PC-9 (cell line): ENCODE data around the gene CDAN1. TPM values are rescaled to one million over a fixed set of nuclear protein-coding genes. Genes with fewer than 3 reads are reported as not detected.

ENCODE experiments used
- BruUV-seq: library from RNA; stranded (reverse); fragments of 400-500 nt; replicated peaks from 2 replicates; lab custom pipeline; 2021; lab: Mats Ljungman, UMichigan
- CTCF ChIA-PET: fragments of 300-600 bp; sonication (Branson Sonifier 250); formaldehyde crosslinking; loops from one replicate; lab custom pipeline; 2022; ENCODE audit warnings: antibody characterized with exemption; lab: Charles Lee
- POLR2A ChIA-PET: fragments of 300-600 bp; sonication (Branson Sonifier 250); formaldehyde crosslinking; loops from one replicate; lab custom pipeline; 2022; ENCODE audit warnings: antibody characterized with exemption; ENCODE audit not compliant: unreplicated experiment; lab: Charles Lee
- DNase-seq, 2 experiments: peaks; one replicate each; pipeline versions ENCODE4 v3.0.0 to v3.0.0-alpha.2; 2015 to 2022; ENCODE audit warnings: mixed read lengths in 1 of 2
- H2AFZ ChIP-seq: fragments of 200-600 bp; sonication (generic); 2 replicates; pipeline ENCODE4 v1.8.1; 2017; ENCODE audit warnings: antibody characterized with exemption
- H3F3A ChIP-seq: fragments of 200-600 bp; sonication (generic); 2 replicates; pipeline ENCODE4 v1.8.1; 2017; ENCODE audit warnings: antibody characterized with exemption, mild to moderate bottlenecking, low read depth; ENCODE audit not compliant: insufficient read depth
- H3K27ac ChIP-seq: fragments of 200-600 bp; sonication (generic); 2 replicates; pipeline ENCODE4 v1.6.1; 2016; ENCODE audit warnings: mixed run types
- H3K27me3 ChIP-seq: fragments of 200-600 bp; sonication (generic); 2 replicates; pipeline ENCODE4 v1.6.1; 2016; ENCODE audit warnings: low read depth, mixed run types; ENCODE audit not compliant: insufficient read depth
- H3K36me3 ChIP-seq: fragments of 200-600 bp; sonication (generic); 2 replicates; pipeline ENCODE4 v1.6.1; 2016; ENCODE audit warnings: low read depth, mixed run types
- H3K4me1 ChIP-seq: fragments of 200-600 bp; sonication (generic); replicated peaks from 2 replicates; pipeline ENCODE4 v1.6.1; 2016; ENCODE audit warnings: mixed run types; ENCODE audit not compliant: insufficient read depth
- H3K4me2 ChIP-seq: fragments of 200-600 bp; sonication (generic); 2 replicates; pipeline ENCODE4 v1.6.1; 2017; ENCODE audit warnings: mixed run types
- H3K4me3 ChIP-seq: fragments of 200-600 bp; sonication (generic); 2 replicates; pipeline ENCODE4 v1.6.1; 2016; ENCODE audit warnings: mixed run types
- H3K79me2 ChIP-seq: fragments of 200-600 bp; sonication (generic); 2 replicates; pipeline ENCODE4 v1.6.1; 2017; ENCODE audit warnings: low read depth, mixed run types
- H3K9me2 ChIP-seq: fragments of 200-600 bp; sonication (generic); 2 replicates; pipeline ENCODE4 v1.8.1; 2017; ENCODE audit warnings: mild to moderate bottlenecking; ENCODE audit not compliant: insufficient read depth
- H3K9me3 ChIP-seq: fragments of 200-600 bp; sonication (generic); 2 replicates; pipeline ENCODE4 v1.8.1; 2016; ENCODE audit warnings: low read depth; ENCODE audit not compliant: insufficient read depth
- H4K20me1 ChIP-seq: fragments of 200-600 bp; sonication (generic); 2 replicates; pipeline ENCODE4 v1.8.1; 2017; ENCODE audit not compliant: insufficient read depth
- CTCF ChIP-seq: fragments of 200-600 bp; sonication (generic); conservative IDR thresholded peaks from 2 replicates; pipeline ENCODE4 v1.6.1; 2017; ENCODE audit warnings: mixed run types, antibody characterized with exemption, mild to moderate bottlenecking, moderate library complexity
- EZH2 ChIP-seq: fragments of 200-600 bp; sonication (generic); IDR thresholded peaks from 2 replicates; pipeline ENCODE4 v1.8.0; 2017; ENCODE audit warnings: antibody characterized with exemption, low read depth
- intact Hi-C: fragments of 100-400 bp; cut with micrococcal nuclease; formaldehyde crosslinking; loops from one replicate; pipeline ENCODE4 v1.10.0; 2022; ENCODE audit not compliant: unreplicated experiment
- total RNA-seq: library from RNA; stranded (reverse); gene quantifications from 2 replicates; pipeline ENCODE4 v1.2.3, GENCODE V29; 2021

Gene CDAN1
- total RNA-seq, 1 experiment from 2014 or later: 23.4 TPM

DNA sequence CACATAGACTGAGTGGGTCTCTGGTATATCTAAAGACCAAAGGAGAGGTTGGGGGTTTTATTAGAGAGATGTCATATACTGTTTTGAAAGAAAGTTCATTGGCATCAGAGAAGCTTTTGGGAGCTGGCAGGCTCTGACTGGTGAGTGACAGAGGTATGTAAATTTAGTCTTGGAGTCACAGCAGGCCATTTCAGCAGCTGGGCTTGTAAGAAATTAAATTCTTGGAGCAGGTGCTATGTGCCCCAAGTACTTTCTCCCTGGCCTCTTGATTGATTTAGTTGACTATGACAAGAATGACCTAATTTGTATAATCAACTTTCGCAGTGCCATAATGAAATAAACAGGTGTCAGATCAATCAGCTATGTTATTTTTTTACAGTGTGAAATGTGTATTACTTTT, 47.8 kb upstream of the CDAN1 start:
- H3K4me2 ChIP-seq: no peak overlapping the region
- CTCF ChIA-PET: interaction anchor here (0.6 kb wide), 1 partner anchor 29 kb away, joined by 7 read pairs; no protein-coding TSS in a partner anchor
- no peaks in the 10 kb centered on the region for H3K27me3 ChIP-seq
- no peaks in the 10 kb centered on the region for H3K4me1 ChIP-seq
- intact Hi-C loops: no loop called here
- no peaks in the 10 kb centered on the region for H3K36me3 ChIP-seq
- BruUV-seq: no TSS peak
- no peaks in the 10 kb centered on the region for H3K79me2 ChIP-seq
- no peaks in the 10 kb centered on the region for H3F3A ChIP-seq
- H4K20me1 ChIP-seq: no peaks in the 10 kb centered on the region
- no peak overlapping the region for H3K27ac ChIP-seq
- no peak for DNase-seq
- POLR2A ChIA-PET: no interaction called here
- no peak overlapping the region for H3K4me3 ChIP-seq
- no peak for TF ChIP-seq CTCF
- TF ChIP-seq EZH2: no peak
- H3K9me3 ChIP-seq: no peaks in the 10 kb centered on the region
- H3K9me2 ChIP-seq: no peaks in the 10 kb centered on the region
- no peak overlapping the region for H2AFZ ChIP-seq

DNA sequence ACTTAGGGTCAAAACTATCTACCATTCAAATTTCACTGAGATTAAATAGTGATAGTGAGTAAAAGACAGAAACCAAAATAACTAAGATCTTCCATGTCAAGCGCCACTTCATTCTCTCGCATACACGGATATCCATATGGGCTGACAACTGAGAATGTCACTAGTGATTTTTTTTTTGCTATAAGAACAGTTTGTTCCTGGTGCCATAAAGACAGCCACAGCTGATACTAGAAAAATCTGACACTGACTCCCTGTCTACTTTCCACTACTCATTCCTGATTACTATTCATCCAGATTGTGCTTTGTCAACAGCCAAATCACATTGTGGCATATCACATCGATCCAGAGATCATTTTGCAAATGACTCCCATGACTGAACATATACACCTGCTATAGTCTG, 45.8 kb upstream of the CDAN1 start:
- TF ChIP-seq EZH2 (no peak), CTCF (no peak)
- intact Hi-C loops: no loop called here
- Histone ChIP-seq H3K9me2 (no peaks in the 10 kb centered on the region), H3F3A (no peaks in the 10 kb centered on the region), H3K4me2 (no peak overlapping the region), H3K4me1 (no peaks in the 10 kb centered on the region), H3K4me3 (no peak overlapping the region), H2AFZ (no peak overlapping the region), H3K9me3 (no peaks in the 10 kb centered on the region), H4K20me1 (no peaks in the 10 kb centered on the region), H3K36me3 (no peaks in the 10 kb centered on the region), H3K27ac (no peak overlapping the region), H3K27me3 (no peaks in the 10 kb centered on the region), H3K79me2 (no peaks in the 10 kb centered on the region)
- BruUV-seq: no TSS peak
- ChIA-PET CTCF (no interaction called here), POLR2A (no interaction called here)
- no peak for DNase-seq

DNA sequence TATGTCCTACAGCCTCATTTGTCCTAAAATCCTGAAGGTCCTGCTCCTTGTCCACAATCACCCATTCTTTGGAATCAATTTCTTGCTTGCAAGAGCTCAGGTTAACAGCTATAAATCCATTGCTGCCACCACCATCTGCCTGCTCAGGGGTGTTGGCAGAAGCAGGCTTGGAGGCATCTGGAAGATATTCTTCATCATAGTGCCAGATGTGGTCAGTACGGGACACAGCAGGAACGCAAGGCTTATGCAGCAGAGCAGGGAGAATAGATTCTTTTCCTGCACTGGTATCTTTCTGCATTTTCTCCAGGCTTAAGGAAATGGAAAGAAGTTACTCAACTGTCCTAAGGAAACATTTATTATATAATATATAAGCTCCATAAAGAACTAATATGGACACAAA, 38.5 kb upstream of the CDAN1 start:
- no peak for TF ChIP-seq CTCF
- TF ChIP-seq EZH2: no peak
- no peaks in the 10 kb centered on the region for H3F3A ChIP-seq
- H3K79me2 ChIP-seq: no peaks in the 10 kb centered on the region
- intact Hi-C loops: no loop called here
- no peaks in the 10 kb centered on the region for H3K9me3 ChIP-seq
- no peaks in the 10 kb centered on the region for H3K36me3 ChIP-seq
- no peak overlapping the region for H3K27ac ChIP-seq
- no peaks in the 10 kb centered on the region for H3K9me2 ChIP-seq
- no peak overlapping the region for H2AFZ ChIP-seq
- no peaks in the 10 kb centered on the region for H3K4me1 ChIP-seq
- H3K27me3 ChIP-seq: no peaks in the 10 kb centered on the region
- no peak overlapping the region for H3K4me2 ChIP-seq
- H3K4me3 ChIP-seq: no peak overlapping the region
- ChIA-PET CTCF (no interaction called here), POLR2A (no interaction called here)
- no peak for DNase-seq
- BruUV-seq: no TSS peak
- H4K20me1 ChIP-seq: no peaks in the 10 kb centered on the region
